Mucosa of rectum (tissue), 2 donors: ENCODE measurements around the gene RBM38.

Experiments used
- H3K27ac ChIP-seq, 2 donors: one replicate each; pipeline ENCODE4 v1.7.0; 2013; ENCODE audit warnings: inconsistent platforms in 2 of 2, low read depth in 2 of 2, low read length in 2 of 2
- H3K27me3 ChIP-seq, 2 donors: one replicate each; pipeline ENCODE4 v1.7.0; 2013; ENCODE audit warnings: low read length in 2 of 2; ENCODE audit not compliant: control insufficient read depth in 2 of 2, insufficient read depth in 2 of 2
- H3K36me3 ChIP-seq, 2 donors: one replicate each; pipeline ENCODE4 v1.7.0; 2013; ENCODE audit warnings: low read length in 2 of 2; ENCODE audit not compliant: control insufficient read depth in 2 of 2, insufficient read depth in 2 of 2
- H3K4me1 ChIP-seq, 2 donors: one replicate each; pipeline ENCODE4 v1.7.0; 2013; ENCODE audit warnings: low read length in 2 of 2, mild to moderate bottlenecking in 1 of 2; ENCODE audit not compliant: control insufficient read depth in 2 of 2, insufficient read depth in 2 of 2
- H3K4me3 ChIP-seq, 2 donors: one replicate each; pipeline ENCODE4 v1.7.0; 2013; ENCODE audit warnings: low read length in 2 of 2
- H3K9ac ChIP-seq, 2 donors: one replicate each; pipeline ENCODE4 v1.7.0; 2013; ENCODE audit warnings: low read length in 2 of 2, low read depth in 1 of 2, mild to moderate bottlenecking in 1 of 2
- H3K9me3 ChIP-seq, 2 donors: one replicate each; pipeline ENCODE4 v1.7.0; 2013; ENCODE audit warnings: low read length in 2 of 2; ENCODE audit not compliant: control insufficient read depth in 2 of 2
- donor health status: healthy.
- donor health status: Normal muscosa, but diverticular disease.

Gene RBM38

DNA sequence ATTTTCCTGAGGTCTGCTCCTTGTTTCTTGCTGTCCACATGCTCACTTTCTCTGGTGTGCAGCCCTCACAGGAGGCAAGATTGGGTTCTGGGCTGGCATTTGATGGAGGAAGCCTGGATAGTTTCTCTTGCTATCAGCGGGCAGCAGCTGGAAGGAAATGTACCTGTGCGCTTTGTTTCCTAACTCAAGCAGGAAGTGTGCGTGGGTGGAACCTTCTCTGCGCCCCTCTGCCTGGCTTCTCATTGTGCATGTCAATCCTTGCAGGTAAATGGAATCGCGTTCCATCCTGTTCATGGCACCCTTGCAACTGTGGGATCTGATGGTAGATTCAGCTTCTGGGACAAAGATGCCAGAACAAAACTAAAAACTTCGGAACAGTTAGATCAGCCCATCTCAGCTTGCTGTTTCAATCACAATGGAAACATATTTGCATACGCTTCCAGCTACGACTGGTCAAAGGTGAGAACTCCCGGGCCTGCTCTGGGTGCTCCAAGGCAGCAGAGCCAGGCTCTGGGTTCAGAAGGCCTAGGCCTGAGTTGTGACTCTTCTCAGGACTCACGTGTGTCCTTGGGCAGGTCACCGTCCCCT lies 16.8 kb upstream of the RBM38 start:
- no peak overlapping the region for H3K27ac ChIP-seq
- H3K36me3 ChIP-seq, result peaks cover 60 to 83% of the 10 kb centered on the region in 2 donors
- H3K4me1 ChIP-seq, result peaks cover 0 to 2% of the 10 kb centered on the region in 2 donors
- no peaks in the 10 kb centered on the region for H3K9me3 ChIP-seq
- H3K27me3 ChIP-seq, result no peaks in the 10 kb centered on the region
- no peak overlapping the region for H3K4me3 ChIP-seq
- no peak overlapping the region for H3K9ac ChIP-seq

DNA sequence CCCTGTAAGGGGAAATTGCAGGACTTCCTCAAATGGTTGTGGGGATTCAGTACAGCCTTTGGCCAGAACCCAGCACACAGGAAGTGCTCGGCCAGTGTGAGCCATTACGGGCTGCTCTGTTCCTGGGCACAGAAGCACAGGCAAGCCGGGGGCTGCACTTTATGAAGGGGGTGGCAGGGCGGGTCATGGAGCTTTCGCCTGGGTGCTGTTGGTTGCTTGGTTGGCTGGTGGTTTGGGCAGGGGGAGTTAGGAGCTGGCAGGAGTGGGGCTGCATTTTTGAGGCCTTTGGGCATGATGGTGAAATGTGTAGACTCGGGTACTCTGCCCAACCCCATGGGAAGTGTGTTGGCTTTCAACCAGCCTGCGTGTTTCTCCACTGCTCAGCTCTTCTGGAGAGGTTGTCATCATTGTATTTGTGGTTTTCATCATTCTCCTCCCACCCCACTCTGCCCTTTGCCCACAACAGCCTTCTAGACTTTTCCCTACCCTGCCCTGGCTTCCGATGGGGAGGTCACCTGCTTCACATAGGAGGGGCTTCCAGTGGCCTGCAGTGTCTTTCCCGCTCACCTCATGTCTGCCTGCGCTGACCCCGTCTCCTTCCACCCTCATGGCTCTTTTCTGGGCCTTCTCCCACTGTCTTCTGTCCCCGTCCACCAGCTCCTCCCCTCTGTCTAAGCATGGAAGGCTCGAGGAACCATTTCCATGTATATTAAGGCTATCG lies 16.1 kb upstream of the RBM38 start:
- Histone ChIP-seq H3K27ac (peak overlapping the region in 1 of 2 donors; percentile 13), H3K4me3 (no peak overlapping the region), H3K27me3 (no peaks in the 10 kb centered on the region), H3K4me1 (peaks cover 0 to 2% of the 10 kb centered on the region in 2 donors), H3K36me3 (peaks cover 53 to 77% of the 10 kb centered on the region in 2 donors), H3K9ac (no peak overlapping the region), H3K9me3 (no peaks in the 10 kb centered on the region)

DNA sequence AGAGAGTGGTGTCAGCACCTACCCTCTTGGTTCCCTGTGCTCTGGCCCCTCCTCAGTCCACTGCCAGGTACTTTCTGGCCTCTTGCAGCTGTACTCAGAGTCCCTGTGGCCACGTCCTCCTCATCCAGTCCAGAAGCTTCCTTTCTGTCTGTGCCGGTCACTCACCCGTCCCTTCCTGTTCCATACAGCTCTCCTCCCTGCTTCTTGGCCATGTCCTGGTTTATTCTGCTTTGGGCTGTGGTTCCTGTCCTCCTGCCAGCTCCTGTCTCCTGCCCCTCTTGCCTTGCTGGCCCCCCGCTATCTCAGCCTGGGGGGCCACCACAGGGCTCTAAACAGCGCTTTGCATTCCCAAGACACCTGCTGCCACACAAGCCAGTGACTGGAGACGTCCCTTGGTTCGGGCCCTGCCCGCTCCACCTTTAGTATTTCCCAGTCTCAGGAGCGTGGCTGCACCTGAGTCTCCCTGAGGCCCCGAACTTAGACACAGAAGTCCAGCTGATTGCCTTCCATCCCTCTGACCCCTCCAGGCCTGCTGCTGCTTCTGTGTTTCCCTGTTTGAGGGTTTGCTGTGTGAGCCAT lies 15.5 kb upstream of the RBM38 start:
- Histone ChIP-seq H3K9me3 (no peaks in the 10 kb centered on the region), H3K4me1 (peaks cover 0 to 2% of the 10 kb centered on the region in 2 donors), H3K27ac (no peak overlapping the region), H3K36me3 (peaks cover 47 to 73% of the 10 kb centered on the region in 2 donors), H3K4me3 (no peak overlapping the region), H3K9ac (no peak overlapping the region), H3K27me3 (no peaks in the 10 kb centered on the region)

DNA sequence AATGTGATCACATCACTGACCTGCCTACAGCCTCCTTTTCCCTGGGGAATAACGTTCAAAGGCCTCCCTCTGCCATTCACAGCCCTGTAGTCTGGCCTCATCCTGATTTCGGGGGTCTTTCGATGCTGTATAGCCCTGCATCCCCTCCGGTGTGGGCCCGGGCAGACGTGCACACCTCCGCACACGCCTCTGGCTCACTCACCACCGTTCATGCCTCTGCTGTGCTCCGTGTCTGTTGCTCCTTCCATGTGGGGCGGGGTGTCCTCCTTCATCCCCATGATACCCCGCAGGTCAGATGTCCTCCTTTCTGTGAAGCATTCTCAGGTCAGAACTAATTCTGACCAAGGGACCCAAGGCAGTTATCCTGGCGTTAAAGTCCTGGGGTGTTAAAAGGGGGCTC lies 13.8 kb upstream of the RBM38 start:
- no peak overlapping the region for H3K9ac ChIP-seq
- H3K4me3 ChIP-seq, result no peak overlapping the region
- no peaks in the 10 kb centered on the region for H3K9me3 ChIP-seq
- H3K27me3 ChIP-seq, result no peaks in the 10 kb centered on the region
- peaks cover 34 to 58% of the 10 kb centered on the region in 2 donors for H3K36me3 ChIP-seq
- H3K4me1 ChIP-seq, result peaks cover 0 to 6% of the 10 kb centered on the region in 2 donors
- H3K27ac ChIP-seq, result no peak overlapping the region

DNA sequence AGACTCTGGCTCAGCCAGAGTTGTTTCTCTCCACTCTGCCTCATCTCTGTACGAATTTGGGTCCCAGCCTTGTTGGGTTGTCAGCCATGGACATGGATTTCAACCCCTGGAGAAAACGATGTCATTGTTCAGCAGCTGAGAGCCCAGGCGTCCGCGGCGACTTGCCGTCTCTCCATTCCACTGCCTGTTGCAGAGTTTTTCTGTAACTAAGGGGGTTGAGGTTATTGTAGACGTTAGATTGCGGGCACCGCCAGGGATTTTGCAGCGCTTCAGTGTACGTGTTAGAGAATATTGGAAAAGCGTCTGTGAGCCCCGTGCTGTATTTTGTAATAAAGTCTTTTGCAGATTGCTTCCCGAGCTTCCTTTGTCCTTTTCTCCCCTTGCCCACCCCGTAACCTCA lies 13.1 kb upstream of the RBM38 start:
- H3K27me3 ChIP-seq, result no peaks in the 10 kb centered on the region
- H3K4me3 ChIP-seq, result no peak overlapping the region
- H3K27ac ChIP-seq, result no peak overlapping the region
- peaks cover under 1 to 11% of the 10 kb centered on the region in 2 donors for H3K4me1 ChIP-seq
- no peak overlapping the region for H3K9ac ChIP-seq
- no peaks in the 10 kb centered on the region for H3K9me3 ChIP-seq
- peaks cover 31 to 51% of the 10 kb centered on the region in 2 donors for H3K36me3 ChIP-seq

DNA sequence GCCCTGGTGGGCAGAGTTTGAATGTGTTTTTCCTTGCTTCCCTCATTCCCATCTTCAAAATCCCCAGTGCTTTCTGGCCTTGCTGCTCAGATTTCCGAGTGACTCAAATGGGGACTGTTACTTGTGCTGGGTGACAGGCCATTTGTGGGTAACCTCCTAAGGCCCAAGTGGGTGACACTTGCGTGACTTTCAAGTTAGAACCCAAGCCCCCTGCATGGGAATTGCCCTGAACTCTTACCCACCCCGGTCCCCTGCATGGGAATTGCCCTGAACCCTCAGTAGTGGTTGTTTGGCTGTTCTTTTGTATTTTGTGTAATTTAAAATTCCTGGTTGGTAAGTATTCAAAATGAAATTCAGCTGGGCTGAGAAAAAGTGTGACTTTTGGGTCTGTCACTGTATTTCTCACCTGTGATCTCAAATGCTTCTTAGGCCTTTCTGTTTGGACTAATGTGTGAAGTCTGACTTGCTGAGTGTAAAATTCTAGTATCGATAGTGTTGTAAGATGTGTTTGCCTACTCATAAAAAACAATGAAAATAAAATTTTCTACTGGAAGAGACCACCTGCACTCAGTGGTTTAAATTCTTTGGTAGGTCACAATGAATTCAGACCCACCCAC lies 12.4 kb upstream of the RBM38 start:
- H3K27me3 ChIP-seq, result no peaks in the 10 kb centered on the region
- no peak overlapping the region for H3K4me3 ChIP-seq
- no peaks in the 10 kb centered on the region for H3K9me3 ChIP-seq
- H3K9ac ChIP-seq, result no peak overlapping the region
- peaks cover 25 to 44% of the 10 kb centered on the region in 2 donors for H3K36me3 ChIP-seq
- peaks cover 4 to 13% of the 10 kb centered on the region in 2 donors for H3K4me1 ChIP-seq
- H3K27ac ChIP-seq, result no peak overlapping the region

DNA sequence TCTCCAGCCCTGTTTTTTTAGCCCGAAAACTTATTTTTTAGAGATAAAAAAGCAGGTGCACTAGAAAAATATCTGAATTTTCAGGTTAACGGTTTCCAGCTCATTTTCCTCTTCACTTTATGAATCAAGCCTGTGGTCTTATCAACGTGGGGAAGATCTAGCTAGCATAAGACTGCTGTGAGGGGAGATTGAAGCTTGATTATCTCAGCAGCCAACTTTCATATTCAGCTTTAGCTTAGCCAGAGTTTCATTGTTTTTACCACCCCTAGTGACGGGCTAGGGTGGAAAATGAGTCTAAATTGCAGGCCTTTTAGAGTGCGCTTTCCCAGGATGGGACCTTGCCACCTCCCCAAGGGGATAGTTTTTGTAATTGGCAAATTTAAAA lies 11.9 kb upstream of the RBM38 start:
- Histone ChIP-seq H3K4me1 (peaks cover 9 to 12% of the 10 kb centered on the region in 2 donors), H3K36me3 (peaks cover 21 to 40% of the 10 kb centered on the region in 2 donors)

DNA sequence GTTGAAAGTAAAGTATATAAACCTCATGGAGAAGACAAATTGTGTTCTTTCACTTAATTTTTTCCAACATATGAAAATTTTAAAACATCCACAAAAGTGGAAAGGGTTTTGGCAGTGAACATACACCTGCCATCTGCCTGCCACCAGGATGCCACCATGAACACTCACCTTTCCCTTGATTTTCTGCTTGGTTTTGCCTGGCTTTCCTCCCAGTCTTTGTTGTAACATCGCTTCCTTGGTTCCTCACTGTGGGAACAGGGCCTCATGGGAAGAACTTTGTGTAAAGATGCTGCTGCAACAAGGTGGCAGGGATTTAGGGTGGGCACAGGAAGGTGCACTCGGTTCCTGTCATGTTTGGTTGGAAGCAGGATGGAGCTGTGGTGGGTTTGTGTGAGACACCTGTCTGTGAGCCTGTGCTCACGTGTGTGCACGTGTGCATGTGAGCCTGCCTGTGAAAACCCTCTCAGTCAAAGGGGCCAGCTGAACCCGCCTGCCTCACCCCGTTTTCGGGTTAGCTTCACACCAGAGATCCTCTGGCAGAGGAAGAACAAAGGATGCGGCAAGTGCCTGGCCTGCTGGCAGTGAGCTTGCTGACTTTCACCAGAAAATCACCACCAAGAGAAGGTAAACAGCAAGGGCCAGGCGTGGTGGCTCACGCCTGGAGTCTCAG lies 11.0 kb upstream of the RBM38 start:
- peaks cover 18 to 22% of the 10 kb centered on the region in 2 donors for H3K4me1 ChIP-seq
- H3K27me3 ChIP-seq, result no peaks in the 10 kb centered on the region
- no peak overlapping the region for H3K27ac ChIP-seq
- H3K4me3 ChIP-seq, result no peak overlapping the region
- peaks cover 13 to 32% of the 10 kb centered on the region in 2 donors for H3K36me3 ChIP-seq
- no peaks in the 10 kb centered on the region for H3K9me3 ChIP-seq
- no peak overlapping the region for H3K9ac ChIP-seq

More for the DNA sequence above, 11.9 kb upstream of the RBM38 start:
- Histone ChIP-seq H3K4me3 (no peak overlapping the region), H3K9ac (no peak overlapping the region), H3K9me3 (no peaks in the 10 kb centered on the region), H3K27me3 (no peaks in the 10 kb centered on the region), H3K27ac (no peak overlapping the region)

DNA sequence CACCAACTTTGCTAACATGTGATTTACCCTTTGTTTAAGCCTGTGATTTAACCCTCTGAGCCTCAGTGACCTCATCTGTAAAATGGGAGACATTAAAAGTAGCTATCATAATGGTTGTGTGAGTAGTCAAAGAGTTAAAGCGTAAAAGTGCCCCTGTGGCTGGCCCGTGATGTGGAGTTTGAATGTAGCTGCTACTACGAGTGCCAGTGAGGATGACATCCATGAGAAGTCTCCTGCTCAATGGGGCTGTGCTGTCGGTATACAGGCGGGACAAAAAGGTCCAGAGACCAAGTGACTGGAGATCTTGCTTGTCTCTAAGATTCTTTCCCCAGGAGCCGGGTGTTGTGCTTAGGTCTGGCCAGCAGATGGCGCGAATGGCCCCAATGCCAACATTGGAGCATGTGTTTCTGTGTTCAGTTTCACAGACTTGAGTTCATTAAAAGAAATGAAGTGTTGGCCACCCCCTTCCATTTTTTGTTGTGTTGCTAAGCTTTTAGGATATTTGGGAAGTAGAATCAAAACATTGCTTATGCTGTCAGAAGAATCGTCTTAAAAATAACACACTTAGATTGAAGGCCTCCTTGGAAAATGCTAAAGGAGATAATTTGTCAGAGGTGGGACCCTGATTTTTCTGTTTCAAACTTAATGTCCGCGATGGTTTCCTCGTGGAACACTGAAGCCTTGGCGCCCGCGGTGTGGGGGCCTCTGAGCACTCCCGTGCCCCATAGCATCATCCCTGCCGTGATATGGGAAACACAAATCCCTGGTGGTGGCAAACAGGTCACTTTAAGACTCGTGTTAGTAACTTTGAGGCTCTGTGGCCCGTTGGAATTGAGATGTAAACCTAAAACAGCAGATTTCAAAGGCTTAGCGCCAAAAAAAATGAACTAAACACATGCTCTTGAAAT lies 9.3 kb upstream of the RBM38 start:
- no peak overlapping the region for H3K4me3 ChIP-seq
- no peaks in the 10 kb centered on the region for H3K9me3 ChIP-seq
- no peak overlapping the region for H3K9ac ChIP-seq
- H3K27ac ChIP-seq, result no peak overlapping the region
- no peaks in the 10 kb centered on the region for H3K27me3 ChIP-seq
- peaks cover 5 to 18% of the 10 kb centered on the region in 2 donors for H3K36me3 ChIP-seq
- peaks cover 22 to 24% of the 10 kb centered on the region in 2 donors for H3K4me1 ChIP-seq
